Measurements from ENCODE around the gene AUTS2.

AUTS2 gene

GRCh38 chr7:69822386-69822785 lies 224.1 kb downstream of the AUTS2 start:
- H3K79me2 ChIP-seq (ENCODE audit: insufficient read depth, low read length): peaks cover 55% of the 10 kb centered on the region
- no peak overlapping the region for H3K4me2 ChIP-seq (ENCODE audit: low read depth, low read length, poor library complexity, severe bottlenecking)
- TF ChIP-seq CTCF (conservative IDR thresholded peaks at IDR 0.05; ENCODE audit: low read length): no peak
- H3K36me3 ChIP-seq (ENCODE audit: insufficient read depth, low read length): no peaks in the 10 kb centered on the region
- no peak overlapping the region for H2AFZ ChIP-seq (ENCODE audit: low read length)
- H3K4me1 ChIP-seq (ENCODE audit: insufficient read depth, low read length, poor library complexity, severe bottlenecking): peaks cover 56% of the 10 kb centered on the region
- H3F3A ChIP-seq (ENCODE audit: low read depth): no peaks in the 10 kb centered on the region
- no peaks in the 10 kb centered on the region for H3K9me2 ChIP-seq (replicated peaks; ENCODE audit: low read depth, low read length)
- no peak overlapping the region for H3K9ac ChIP-seq (ENCODE audit: low read depth, low read length, poor library complexity, severe bottlenecking)
- H4K20me1 ChIP-seq (ENCODE audit: insufficient read depth, low read length, poor library complexity, severe bottlenecking): peaks cover 22% of the 10 kb centered on the region
- H3K9me3 ChIP-seq (ENCODE audit: insufficient read depth, low read depth, low read length): no peaks in the 10 kb centered on the region
- no peak overlapping the region for H3K4me3 ChIP-seq (ENCODE audit: low read length, poor library complexity, severe bottlenecking)
- H3K27me3 ChIP-seq (ENCODE audit: insufficient read depth, low read length, poor library complexity, severe bottlenecking): no peaks in the 10 kb centered on the region

- peaks cover 52% of the 10 kb centered on the region for H3K79me2 ChIP-seq (ENCODE audit: insufficient read depth, low read length)
- no peaks in the 10 kb centered on the region for H3K9me3 ChIP-seq (ENCODE audit: insufficient read depth, low read depth, low read length)
- no peaks in the 10 kb centered on the region for H3K27me3 ChIP-seq (ENCODE audit: insufficient read depth, low read length, poor library complexity, severe bottlenecking)
- peaks cover 56% of the 10 kb centered on the region for H3K4me1 ChIP-seq (ENCODE audit: insufficient read depth, low read length, poor library complexity, severe bottlenecking)
- H3K4me3 ChIP-seq (ENCODE audit: low read length, poor library complexity, severe bottlenecking): no peak overlapping the region
- no peaks in the 10 kb centered on the region for H3K9me2 ChIP-seq (replicated peaks; ENCODE audit: low read depth, low read length)
- H4K20me1 ChIP-seq (ENCODE audit: insufficient read depth, low read length, poor library complexity, severe bottlenecking): peaks cover 18% of the 10 kb centered on the region
- TF ChIP-seq EZH2phosphoT487 (IDR thresholded peaks at IDR 0.05; ENCODE audit: borderline replicate concordance) (no peak), CTCF (conservative IDR thresholded peaks at IDR 0.05; ENCODE audit: low read length) (no peak)
- no peaks in the 10 kb centered on the region for H3K36me3 ChIP-seq (ENCODE audit: insufficient read depth, low read length)
- H2AFZ ChIP-seq (ENCODE audit: low read length): no peak overlapping the region
- H3K4me2 ChIP-seq (ENCODE audit: low read depth, low read length, poor library complexity, severe bottlenecking): peak overlapping the region; percentile 60
- H3F3A ChIP-seq (ENCODE audit: low read depth): no peaks in the 10 kb centered on the region
- no peak overlapping the region for H3K9ac ChIP-seq (ENCODE audit: low read depth, low read length, poor library complexity, severe bottlenecking)
Observed at GRCh38 chr7:69823151-69823744, 225.0 kb downstream of the AUTS2 start.

- Histone ChIP-seq H3K9me2 (replicated peaks; ENCODE audit: low read depth, low read length) (no peaks in the 10 kb centered on the region), H3K9ac (ENCODE audit: low read depth, low read length, poor library complexity, severe bottlenecking) (no peak overlapping the region), H3K27me3 (ENCODE audit: insufficient read depth, low read length, poor library complexity, severe bottlenecking) (no peaks in the 10 kb centered on the region), H3K9me3 (ENCODE audit: insufficient read depth, low read depth, low read length) (no peaks in the 10 kb centered on the region), H2AFZ (ENCODE audit: low read length) (no peak overlapping the region), H3F3A (ENCODE audit: low read depth) (no peaks in the 10 kb centered on the region), H3K4me1 (ENCODE audit: insufficient read depth, low read length, poor library complexity, severe bottlenecking) (peaks cover 56% of the 10 kb centered on the region), H3K4me3 (ENCODE audit: low read length, poor library complexity, severe bottlenecking) (peak overlapping the region; percentile 61), H4K20me1 (ENCODE audit: insufficient read depth, low read length, poor library complexity, severe bottlenecking) (peaks cover 18% of the 10 kb centered on the region), H3K36me3 (ENCODE audit: insufficient read depth, low read length) (no peaks in the 10 kb centered on the region), H3K4me2 (ENCODE audit: low read depth, low read length, poor library complexity, severe bottlenecking) (peak overlapping the region; percentile 60), H3K79me2 (ENCODE audit: insufficient read depth, low read length) (peaks cover 42% of the 10 kb centered on the region)
- peak; percentile 28; the same call in 1 of the 2 replicates for TF ChIP-seq CTCF (conservative IDR thresholded peaks at IDR 0.05; ENCODE audit: low read length)
- TF ChIP-seq EZH2phosphoT487 (IDR thresholded peaks at IDR 0.05; ENCODE audit: borderline replicate concordance): no peak
Observed at GRCh38 chr7:69825113-69825972, 227.1 kb downstream of the AUTS2 start.
